GM12878 (cell line): Measurements from ENCODE around the gene ACTR1B. TPM values are rescaled to one million over a fixed set of nuclear protein-coding genes. Genes with fewer than 3 reads are reported as not detected.

Source experiments
- ATAC-seq: fragments of 200-7000 bp; cut with Tn5 transposase; 3 replicates; pipeline ENCODE4 v1.9.1; 2020; ENCODE audit warnings: mild to moderate bottlenecking, moderate library complexity
- BruUV-seq: library from RNA; stranded (reverse); fragments of 400-500 nt; replicated peaks from 2 replicates; lab custom pipeline; 2021; lab: Mats Ljungman, UMichigan
- CTCF ChIA-PET: fragments of 300-600 bp; sonication (Branson Sonifier 250); formaldehyde crosslinking; extraction: SDS; loops from one replicate; lab custom pipeline; 2021; ENCODE audit warnings: inconsistent platforms; lab: Yijun Ruan, JAX
- POLR2A ChIA-PET: fragments of 350-600 bp; formaldehyde crosslinking; extraction: SDS; loops from one replicate; lab custom pipeline; 2021; ENCODE audit warnings: inconsistent platforms; lab: Charles Lee
- RAD21 ChIA-PET: fragments of 300-600 bp; sonication (Branson Sonifier 250); formaldehyde crosslinking; loops from one replicate; lab custom pipeline; 2023; ENCODE audit warnings: antibody characterized with exemption; ENCODE audit not compliant: unreplicated experiment; lab: Charles Lee
- SMC1A ChIA-PET: fragments of 300-600 bp; sonication (Branson Sonifier 250); formaldehyde crosslinking; loops from one replicate; lab custom pipeline; 2023; ENCODE audit not compliant: unreplicated experiment, uncharacterized antibody; lab: Charles Lee
- DNase-seq: peaks from one replicate; pipeline ENCODE4 v3.0.0-alpha.2; 2011; ENCODE audit warnings: low read depth, low spot score
- FAIRE-seq: peaks from 3 replicates; lab custom pipeline; 2011; peaks lifted over from hg19 to GRCh38; lab: Jason Lieb, UNC
- H2AFZ ChIP-seq: 2 replicates; pipeline ENCODE4 v1.6.0; 2011; ENCODE audit warnings: low read depth, low read length, control low read depth; ENCODE audit not compliant: control insufficient read depth
- H3K27ac ChIP-seq: 2 replicates; pipeline ENCODE4 v1.5.1; 2011; ENCODE audit warnings: control low read depth; ENCODE audit not compliant: control insufficient read depth, insufficient read depth
- H3K27me3 ChIP-seq, 2 experiments: replicated peaks in 1 of 2; 2 replicates each; pipeline versions ENCODE4 v1.6.0 to v1.6.1; 2011; ENCODE audit warnings: low read length in 1 of 2; ENCODE audit not compliant: control insufficient read depth in 2 of 2, insufficient read depth in 2 of 2
- H3K36me3 ChIP-seq, 2 experiments: 2 replicates each; pipeline ENCODE4 v1.5.1; 2011; ENCODE audit warnings: low read length in 1 of 2; ENCODE audit not compliant: control insufficient read depth in 2 of 2, insufficient read depth in 2 of 2
- H3K4me1 ChIP-seq: 2 replicates; pipeline ENCODE4 v1.6.1; 2011; ENCODE audit warnings: mild to moderate bottlenecking, low read length, moderate library complexity, mixed read lengths; ENCODE audit not compliant: control insufficient read depth, insufficient read depth
- H3K4me2 ChIP-seq: 2 replicates; pipeline ENCODE4 v1.6.0; 2011; ENCODE audit warnings: control low read depth; ENCODE audit not compliant: control insufficient read depth, insufficient read depth
- H3K4me3 ChIP-seq: fragments of 200-600 bp; sonication (generic); 2 replicates; pipeline ENCODE4 v1.5.1; 2016
- H3K79me2 ChIP-seq: 2 replicates; pipeline ENCODE4 v1.6.0; 2011; ENCODE audit warnings: low read length; ENCODE audit not compliant: control insufficient read depth, insufficient read depth
- H3K9ac ChIP-seq: 2 replicates; pipeline ENCODE4 v1.8.0; 2011; ENCODE audit warnings: low read length, control low read depth, mixed read lengths; ENCODE audit not compliant: control insufficient read depth, insufficient read depth
- H3K9me3 ChIP-seq: replicated peaks from 3 replicates; pipeline ENCODE4 v1.5.1; 2011; ENCODE audit warnings: mild to moderate bottlenecking, low read length; ENCODE audit not compliant: control insufficient read depth, insufficient read depth
- H4K20me1 ChIP-seq: 2 replicates; pipeline ENCODE4 v1.6.0; 2011; ENCODE audit not compliant: control insufficient read depth, insufficient read depth
- BMI1 ChIP-seq: fragments of 450-650 bp; IDR thresholded peaks from 2 replicates; pipeline ENCODE4 v1.6.1; 2016; ENCODE audit warnings: mild to moderate bottlenecking, moderate library complexity, borderline replicate concordance
- GATAD2B ChIP-seq: fragments of 450-650 bp; conservative IDR thresholded peaks from 2 replicates; pipeline ENCODE4 v1.6.1; 2017; ENCODE audit warnings: low read depth, mild to moderate bottlenecking, moderate library complexity
- KLF5 ChIP-seq: fragments of 450-650 bp; IDR thresholded peaks from 2 replicates; pipeline ENCODE4 v1.6.1; 2014; ENCODE audit warnings: mild to moderate bottlenecking; ENCODE audit not compliant: partially characterized antibody
- NFXL1 ChIP-seq: fragments of 450-650 bp; IDR thresholded peaks from 2 replicates; pipeline ENCODE4 v1.6.1; 2017; ENCODE audit warnings: antibody characterized with exemption, mild to moderate bottlenecking, borderline replicate concordance
- NFYA ChIP-seq: IDR thresholded peaks from 2 replicates; pipeline ENCODE4 v1.6.1; 2011; ENCODE audit warnings: low read depth, mild to moderate bottlenecking, low read length, improper control_type of control experiment, borderline replicate concordance
- POLR2AphosphoS5 ChIP-seq: IDR thresholded peaks from 2 replicates; pipeline ENCODE4 v1.6.1; 2011; ENCODE audit warnings: mild to moderate bottlenecking, low read length, inconsistent platforms
- SMARCA5 ChIP-seq: fragments of 450-650 bp; IDR thresholded peaks from 2 replicates; pipeline ENCODE4 v1.6.1; 2017; ENCODE audit warnings: mild to moderate bottlenecking
- WRNIP1 ChIP-seq: IDR thresholded peaks from 2 replicates; pipeline ENCODE4 v1.6.1; 2011; ENCODE audit warnings: low read depth, low read length, improper control_type of control experiment, borderline replicate concordance
- ZNF217 ChIP-seq: fragments of 450-650 bp; IDR thresholded peaks from 2 replicates; pipeline ENCODE4 v1.6.1; 2017; ENCODE audit warnings: antibody characterized with exemption, mild to moderate bottlenecking
- ZNF24 ChIP-seq: fragments of 450-650 bp; IDR thresholded peaks from 2 replicates; pipeline ENCODE4 v1.6.1; 2017; ENCODE audit warnings: antibody characterized with exemption, mild to moderate bottlenecking
- ZNF274 ChIP-seq: IDR thresholded peaks from one replicate; pipeline ENCODE4 v1.8.0; 2011; ENCODE audit not compliant: insufficient read length, insufficient read depth
- WGBS: methylation state at CpG from one replicate; pipeline ENCODE4 v1.1.6; 2016; ENCODE audit warnings: low lambda C conversion rate; ENCODE audit not compliant: insufficient replicate concordance, insufficient coverage; ENCODE audit errors: missing lambda C conversion rate; 5-methylcytosine and 5-hydroxymethylcytosine counted together
- in situ Hi-C: fragments of 300-500 bp; cut with MboI; formaldehyde crosslinking; loops from 9 replicates; pipeline ENCODE4 v1.14.3; 2018; ENCODE audit warnings: mixed read lengths
- intact Hi-C: fragments of 100-400 bp; cut with micrococcal nuclease; formaldehyde crosslinking; loops from one replicate; pipeline ENCODE4 v1.14.2; 2022; ENCODE audit not compliant: unreplicated experiment
- polyA plus RNA-seq, 11 experiments: library from polyadenylated mRNA; depleted of rRNA in 4 of 11; unstranded in 6 of 11; stranded (reverse) in 5 of 11; fragments of >200 nt; fragmentation: Nextera tagmentation in 4 of 11; fragmentation: Illumina TruSeq in 1 of 11; extraction: Ambion mirVana in 4 of 11; extraction: Trizol in 1 of 11; gene quantifications; 1 replicate in 1 of 11; 2 replicates in 10 of 11; pipeline versions ENCODE4 v1.2.1 to v1.2.3, GENCODE V29; 2011 to 2016; ENCODE audit warnings: inconsistent platforms in 2 of 11, missing spikeins in 2 of 11, low read depth in 1 of 11
- total RNA-seq, 4 experiments: library from RNA; depleted of rRNA in 3 of 4; stranded (reverse); fragments of >200 nt in 3 of 4; fragmentation: Illumina TruSeq in 1 of 4; extraction: Trizol in 1 of 4; gene quantifications; 2 replicates each; pipeline versions ENCODE4 v1.2.1 to v1.2.3, GENCODE V29; 2013 to 2021
- TF ChIP-seq, protein P1 (sequence below): fragments of 450-650 bp; IDR thresholded peaks from 2 replicates; pipeline ENCODE4 v1.6.1; 2014; ENCODE audit warnings: mild to moderate bottlenecking
- TF ChIP-seq, protein P2 (sequence below): fragments of 450-650 bp; conservative IDR thresholded peaks from 2 replicates; pipeline ENCODE4 v1.6.1; 2017; ENCODE audit warnings: mild to moderate bottlenecking, moderate library complexity

The ACTR1B gene
- total and polyA plus RNA-seq, 10 of the 15 experiments (the other 5 are each of a cell fraction or from before 2014, with no cell fraction given), result 1.3 to 62.8 (median 44.8) TPM

DNA sequence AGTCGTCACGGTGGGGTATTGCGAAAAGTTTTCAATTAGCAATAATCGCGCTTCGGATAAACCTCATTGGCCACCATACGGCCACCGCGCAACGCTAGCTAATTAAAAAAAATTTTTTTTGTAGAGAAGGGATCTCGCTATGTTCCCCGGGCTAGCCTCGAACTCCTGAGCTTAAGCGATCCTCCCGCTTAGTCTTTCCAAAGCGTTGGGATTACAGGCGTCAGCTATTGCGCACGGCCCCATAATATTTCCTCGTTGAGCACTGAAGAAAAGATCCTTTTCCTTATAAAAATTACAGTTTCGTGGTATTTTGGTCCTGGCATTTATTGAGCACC, 759 bp upstream of the ACTR1B start:
- Histone ChIP-seq H3K9ac (peak overlapping the region; percentile 69), H3K79me2 (peaks cover 32% of the 10 kb centered on the region), H3K4me2 (peak overlapping the region; percentile 69), H3K4me3 (peak overlapping the region; percentile 72), H3K27me3 (no peaks in the 10 kb centered on the region), H3K27ac (peak overlapping the region; percentile 63), H4K20me1 (peaks cover 2% of the 10 kb centered on the region; the same call in 1 of the 2 replicates), H3K4me1 (no peaks in the 10 kb centered on the region; the same call in 1 of the 2 replicates), H2AFZ (peak overlapping the region; percentile 87), H3K9me3 (no peaks in the 10 kb centered on the region), H3K36me3 (0 out of 4 replicates have a peak, but pooled peaks cover 0 to 3% of the 10 kb centered on the region in 2 experiments)
- intact Hi-C loops, result loop anchor here (1.0 kb wide), 1 partner anchor 33 kb away; no protein-coding TSS in a partner anchor
- TF ChIP-seq NFXL1 (no peak), ZNF217 (0 out of 2 replicates have a peak, but pooled peaks have one; percentile 19)
- BruUV-seq, result TSS peak; percentile 89
- WGBS, result 4% methylated on average over 21 of the region's 21 CpGs
- ChIA-PET RAD21 (interaction anchor here (1.0 to 5.9 kb wide), 7 partner anchors 9 to 1599 kb away, joined by 3 to 76 read pairs (median 23); partner anchors contain the start of gene COX5B), CTCF (interaction anchor here (0.9 to 6.0 kb wide), 10 partner anchors 9 to 1601 kb away, joined by 3 to 114 read pairs (median 12); partner anchors contain the start of gene COX5B), POLR2A (interaction anchor here (0.7 to 7.5 kb wide), 9 partner anchors 8 to 74 kb away, joined by 3 to 132 read pairs (median 7); partner anchors contain the start of gene COX5B), SMC1A (interaction anchor here (1.2 to 5.6 kb wide), 8 partner anchors 9 to 74 kb away, joined by 3 to 81 read pairs (median 16); partner anchors contain the start of genes ANKRD36B and COX5B)
- FAIRE-seq (no peak), DNase-seq (no peak), ATAC-seq (no peak)
- in situ Hi-C loops, result loop anchor here (10.0 kb wide), 1 partner anchor 1600 kb away; no protein-coding TSS in a partner anchor

DNA sequence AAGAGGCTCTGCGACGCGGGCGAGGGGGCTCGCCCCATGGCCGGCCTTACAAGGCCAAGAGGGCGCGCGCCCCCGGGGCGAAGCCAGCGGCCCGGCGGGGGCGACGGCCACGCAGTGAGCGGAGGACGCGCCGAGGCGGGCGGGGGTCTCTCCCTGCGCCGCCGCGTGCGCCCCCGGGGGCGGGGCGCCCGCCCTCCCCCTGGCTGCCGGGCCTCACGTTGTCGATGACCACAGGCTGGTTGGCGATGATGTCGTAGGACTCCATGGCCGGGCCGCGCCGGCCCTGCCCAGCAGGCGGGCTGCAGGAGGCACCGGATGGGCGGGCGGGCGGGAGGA, 250 bp downstream of the ACTR1B start:
- Histone ChIP-seq H2AFZ (peak overlapping the region; percentile 70), H3K27me3 (no peaks in the 10 kb centered on the region), H3K9ac (peak overlapping the region; percentile 96), H3K27ac (peak overlapping the region; percentile 96), H3K4me1 (no peaks in the 10 kb centered on the region; the same call in 1 of the 2 replicates), H3K4me2 (peak overlapping the region; percentile 90; the same call in 1 of the 2 replicates), H4K20me1 (peaks cover 2% of the 10 kb centered on the region; the same call in 1 of the 2 replicates), H3K9me3 (no peaks in the 10 kb centered on the region), H3K4me3 (peak overlapping the region; percentile 98), H3K36me3 (peaks cover 0 to 3% of the 10 kb centered on the region in 2 experiments; a peak in 1 of 4 replicates), H3K79me2 (peaks cover 32% of the 10 kb centered on the region)
- SMC1A ChIA-PET, result interaction anchor here (1.3 to 5.6 kb wide), 8 partner anchors 10 to 73 kb away, joined by 7 to 81 read pairs (median 16); partner anchors contain the start of genes ANKRD36B and COX5B
- ATAC-seq, result no peak
- FAIRE-seq, result no peak
- POLR2A ChIA-PET, result interaction anchor here (0.8 to 7.5 kb wide), 10 partner anchors 9 to 804 kb away, joined by 3 to 132 read pairs (median 6); partner anchors contain the start of gene COX5B
- no peak for DNase-seq
- WGBS, result 2% methylated on average over 20 of the region's 46 CpGs
- CTCF ChIA-PET, result interaction anchor here (0.5 to 6.0 kb wide), 10 partner anchors 9 to 73 kb away, joined by 3 to 114 read pairs (median 12); partner anchors contain the start of gene COX5B
- RAD21 ChIA-PET, result interaction anchor here (0.7 to 5.9 kb wide), 11 partner anchors 10 to 1598 kb away, joined by 3 to 76 read pairs (median 7); partner anchors contain the start of genes ANKRD36B and COX5B
- BruUV-seq, result no TSS peak
- intact Hi-C loops, result loop anchor here (2.0 kb wide), 2 partner anchors 17 to 73 kb away; partner anchors contain the start of gene COX5B
- in situ Hi-C loops, result loop anchor here (10.0 kb wide), 1 partner anchor 1599 kb away; no protein-coding TSS in a partner anchor
- TF ChIP-seq ZNF274, result no peak
- TF ChIP-seq WRNIP1, result no peak
- TF ChIP-seq SMARCA5, result peak; percentile 42; the same call in 1 of the 2 replicates
- peak; percentile 74 for TF ChIP-seq GATAD2B
- no peak for TF ChIP-seq KLF5
- no peak for TF ChIP-seq BMI1
- TF ChIP-seq, protein P1, sequence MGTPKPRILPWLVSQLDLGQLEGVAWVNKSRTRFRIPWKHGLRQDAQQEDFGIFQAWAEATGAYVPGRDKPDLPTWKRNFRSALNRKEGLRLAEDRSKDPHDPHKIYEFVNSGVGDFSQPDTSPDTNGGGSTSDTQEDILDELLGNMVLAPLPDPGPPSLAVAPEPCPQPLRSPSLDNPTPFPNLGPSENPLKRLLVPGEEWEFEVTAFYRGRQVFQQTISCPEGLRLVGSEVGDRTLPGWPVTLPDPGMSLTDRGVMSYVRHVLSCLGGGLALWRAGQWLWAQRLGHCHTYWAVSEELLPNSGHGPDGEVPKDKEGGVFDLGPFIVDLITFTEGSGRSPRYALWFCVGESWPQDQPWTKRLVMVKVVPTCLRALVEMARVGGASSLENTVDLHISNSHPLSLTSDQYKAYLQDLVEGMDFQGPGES, result no peak
- TF ChIP-seq, protein P2, sequence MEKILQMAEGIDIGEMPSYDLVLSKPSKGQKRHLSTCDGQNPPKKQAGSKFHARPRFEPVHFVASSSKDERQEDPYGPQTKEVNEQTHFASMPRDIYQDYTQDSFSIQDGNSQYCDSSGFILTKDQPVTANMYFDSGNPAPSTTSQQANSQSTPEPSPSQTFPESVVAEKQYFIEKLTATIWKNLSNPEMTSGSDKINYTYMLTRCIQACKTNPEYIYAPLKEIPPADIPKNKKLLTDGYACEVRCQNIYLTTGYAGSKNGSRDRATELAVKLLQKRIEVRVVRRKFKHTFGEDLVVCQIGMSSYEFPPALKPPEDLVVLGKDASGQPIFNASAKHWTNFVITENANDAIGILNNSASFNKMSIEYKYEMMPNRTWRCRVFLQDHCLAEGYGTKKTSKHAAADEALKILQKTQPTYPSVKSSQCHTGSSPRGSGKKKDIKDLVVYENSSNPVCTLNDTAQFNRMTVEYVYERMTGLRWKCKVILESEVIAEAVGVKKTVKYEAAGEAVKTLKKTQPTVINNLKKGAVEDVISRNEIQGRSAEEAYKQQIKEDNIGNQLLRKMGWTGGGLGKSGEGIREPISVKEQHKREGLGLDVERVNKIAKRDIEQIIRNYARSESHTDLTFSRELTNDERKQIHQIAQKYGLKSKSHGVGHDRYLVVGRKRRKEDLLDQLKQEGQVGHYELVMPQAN, result peak; percentile 79
- TF ChIP-seq ZNF24, result no peak
- no peak for TF ChIP-seq NFYA
- TF ChIP-seq POLR2AphosphoS5, result 0 out of 2 replicates have a peak, but pooled peaks have one; percentile 12
